ENCODE results near the gene ABTB1.
"Not testable (repeated sequence)": the region's sequence is repeated elsewhere in the genome, so short reads cannot be mapped to it uniquely, and the experiment has no call there.

Gene ABTB1

GRCh38 chr3:127647845-127648204 lies 24.9 kb upstream of the ABTB1 start:
- in situ Hi-C loops (cut with MboI; ENCODE audit: low sequenced_read_pairs): no loop called here

GRCh38 chr3:127650236-127650635 lies 22.5 kb upstream of the ABTB1 start:
- in situ Hi-C loops (cut with MboI; ENCODE audit: low sequenced_read_pairs): no loop called here

GRCh38 chr3:127651516-127652172 lies 21.1 kb upstream of the ABTB1 start:
- in situ Hi-C loops (cut with MboI; ENCODE audit: low sequenced_read_pairs): no loop called here

GRCh38 chr3:127652246-127652995 lies 20.3 kb upstream of the ABTB1 start:
- in situ Hi-C loops (cut with MboI; ENCODE audit: low sequenced_read_pairs): no loop called here

GRCh38 chr3:127654374-127654773 lies 18.4 kb upstream of the ABTB1 start:
- in situ Hi-C loops (cut with MboI; ENCODE audit: low sequenced_read_pairs): no loop called here

GRCh38 chr3:127654993-127655392 lies 17.8 kb upstream of the ABTB1 start:
- in situ Hi-C loops (cut with MboI; ENCODE audit: low sequenced_read_pairs): not testable (repeated sequence)

GRCh38 chr3:127655641-127656040 lies 17.1 kb upstream of the ABTB1 start:
- in situ Hi-C loops (cut with MboI; ENCODE audit: low sequenced_read_pairs): no loop called here

- in situ Hi-C loops (cut with MboI; ENCODE audit: low sequenced_read_pairs): no loop called here
These were observed 15.8 kb upstream of the ABTB1 start for GRCh38 chr3:127656906-127657305.

GRCh38 chr3:127658234-127658633 lies 14.5 kb upstream of the ABTB1 start:
- in situ Hi-C loops (cut with MboI; ENCODE audit: low sequenced_read_pairs): no loop called here

- in situ Hi-C loops (cut with MboI; ENCODE audit: low sequenced_read_pairs): no loop called here
These were observed 12.0 kb upstream of the ABTB1 start for GRCh38 chr3:127660621-127661251.

GRCh38 chr3:127661600-127661999 lies 11.2 kb upstream of the ABTB1 start:
- in situ Hi-C loops (cut with MboI; ENCODE audit: low sequenced_read_pairs): no loop called here

- in situ Hi-C loops (cut with MboI; ENCODE audit: low sequenced_read_pairs): no loop called here
These were observed 10.7 kb upstream of the ABTB1 start for GRCh38 chr3:127662001-127662469.

- in situ Hi-C loops (cut with MboI; ENCODE audit: low sequenced_read_pairs): no loop called here
These were observed 9.6 kb upstream of the ABTB1 start for GRCh38 chr3:127663151-127663550.

- in situ Hi-C loops (cut with MboI; ENCODE audit: low sequenced_read_pairs): no loop called here
These were observed 7.6 kb upstream of the ABTB1 start for GRCh38 chr3:127665165-127665564.

- in situ Hi-C loops (cut with MboI; ENCODE audit: low sequenced_read_pairs): no loop called here
These were observed 7.2 kb upstream of the ABTB1 start for GRCh38 chr3:127665586-127665985.

GRCh38 chr3:127666676-127667075 lies 6.1 kb upstream of the ABTB1 start:
- in situ Hi-C loops (cut with MboI; ENCODE audit: low sequenced_read_pairs): no loop called here

- in situ Hi-C loops (cut with MboI; ENCODE audit: low sequenced_read_pairs): no loop called here
These were observed 5.6 kb upstream of the ABTB1 start for GRCh38 chr3:127667119-127667681.

GRCh38 chr3:127668906-127669305 lies 3.8 kb upstream of the ABTB1 start:
- in situ Hi-C loops (cut with MboI; ENCODE audit: low sequenced_read_pairs): no loop called here

- in situ Hi-C loops (cut with MboI; ENCODE audit: low sequenced_read_pairs): no loop called here
These were observed 3.1 kb upstream of the ABTB1 start for GRCh38 chr3:127669541-127670228.

GRCh38 chr3:127670229-127670559 lies 2.6 kb upstream of the ABTB1 start:
- in situ Hi-C loops (cut with MboI; ENCODE audit: low sequenced_read_pairs): no loop called here

Data from HL-60/S4 treated with retinoic acid at 250 ng/mL for 4 days and 3 days (cell line).